HepG2 (cell line): ENCODE data around the gene CDCA4. TPM values are rescaled to one million over a fixed set of nuclear protein-coding genes. Genes with fewer than 3 reads are reported as not detected.

Source experiments
- DMAP1 ChIP-seq: IDR thresholded peaks from 2 replicates; pipeline ENCODE4 v1.6.1; 2016
- FOXC1 ChIP-seq: sonication (generic); formaldehyde crosslinking; IDR thresholded peaks from 2 replicates; pipeline ENCODE4 v1.8.0; 2022; ENCODE audit warnings: mild to moderate bottlenecking, missing genetic modification reagents, borderline replicate concordance
- HNF4A ChIP-seq: sonication (generic); formaldehyde crosslinking; IDR thresholded peaks from 2 replicates; pipeline ENCODE4 v1.4.0; 2020; ENCODE audit warnings: missing genetic modification reagents
- HOXA9 ChIP-seq: sonication (generic); formaldehyde crosslinking; IDR thresholded peaks from 2 replicates; pipeline ENCODE4 v1.8.1; 2022; ENCODE audit warnings: missing genetic modification reagents, mild to moderate bottlenecking, moderate library complexity, borderline replicate concordance
- ISX ChIP-seq: sonication (generic); formaldehyde crosslinking; conservative IDR thresholded peaks from 2 replicates; pipeline ENCODE4 v1.5.0; 2020; ENCODE audit warnings: missing genetic modification reagents
- MED1 ChIP-seq: sonication (generic); formaldehyde crosslinking; IDR thresholded peaks from 2 replicates; pipeline ENCODE4 v1.4.0; 2020; ENCODE audit warnings: missing genetic modification reagents
- NFYC ChIP-seq: IDR thresholded peaks from 2 replicates; pipeline ENCODE4 v1.6.1; 2016; ENCODE audit warnings: missing genetic modification reagents, missing compliant biosample characterization
- SIN3A ChIP-seq: IDR thresholded peaks from 2 replicates; pipeline ENCODE4 v1.6.1; 2011; ENCODE audit warnings: low read depth, mild to moderate bottlenecking, control low read depth, low read length, borderline replicate concordance
- SP140L ChIP-seq: sonication (generic); formaldehyde crosslinking; IDR thresholded peaks from 2 replicates; pipeline ENCODE4 v1.4.0; 2020; ENCODE audit warnings: missing genetic modification reagents, borderline replicate concordance
- TOE1 ChIP-seq: sonication (generic); formaldehyde crosslinking; IDR thresholded peaks from 2 replicates; pipeline ENCODE4 v1.4.0; 2020; ENCODE audit warnings: mild to moderate bottlenecking, missing genetic modification reagents
- YY1 ChIP-seq: IDR thresholded peaks from 2 replicates; pipeline ENCODE4 v1.6.1; 2011; ENCODE audit warnings: low read length, low read depth, moderate library complexity, mild to moderate bottlenecking; ENCODE audit not compliant: insufficient read depth, insufficient replicate concordance
- ZFX ChIP-seq: sonication (generic); formaldehyde crosslinking; IDR thresholded peaks from 2 replicates; pipeline ENCODE4 v1.4.0; 2020; ENCODE audit warnings: mild to moderate bottlenecking, low read depth, missing genetic modification reagents, moderate library complexity
- ZMYM2 ChIP-seq: sonication (generic); formaldehyde crosslinking; IDR thresholded peaks from 2 replicates; pipeline ENCODE4 v1.8.0; 2022; ENCODE audit warnings: mild to moderate bottlenecking, missing genetic modification reagents
- ZNF577 ChIP-seq: sonication (generic); formaldehyde crosslinking; IDR thresholded peaks from 2 replicates; pipeline ENCODE4 v1.4.0; 2020; ENCODE audit warnings: mild to moderate bottlenecking, low read depth, missing genetic modification reagents, borderline replicate concordance
- ZNF720 ChIP-seq: sonication (generic); formaldehyde crosslinking; IDR thresholded peaks from 2 replicates; pipeline ENCODE4 v1.4.0; 2020; ENCODE audit warnings: missing genetic modification reagents
- polyA plus RNA-seq, 8 experiments: library from polyadenylated mRNA; depleted of rRNA in 3 of 8; stranded (reverse) in 7 of 8; unstranded in 1 of 8; fragments of >200 nt; fragmentation: Illumina TruSeq in 4 of 8; extraction: Trizol in 4 of 8; gene quantifications; 2 replicates each; pipeline versions ENCODE4 v1.2.1 to v1.2.3, GENCODE V29; 2011 to 2016; ENCODE audit warnings: low read depth in 4 of 8, missing spikeins in 1 of 8, mixed read lengths in 1 of 8; ENCODE audit not compliant: insufficient read depth in 1 of 8
- total RNA-seq, 5 experiments: library from RNA; depleted of rRNA; stranded (reverse); fragments of >200 nt; fragmentation: Illumina TruSeq; extraction: Trizol; gene quantifications; 2 replicates each; pipeline ENCODE4 v1.2.3, GENCODE V29; 2016; ENCODE audit warnings: low read depth in 1 of 5
- TF ChIP-seq, protein P1 (sequence below): sonication (generic); formaldehyde crosslinking; IDR thresholded peaks from 2 replicates; pipeline ENCODE4 v1.5.0; 2020; ENCODE audit warnings: mild to moderate bottlenecking, missing genetic modification reagents, borderline replicate concordance
- TF ChIP-seq, protein P2 (sequence below): sonication (generic); formaldehyde crosslinking; IDR thresholded peaks from 2 replicates; pipeline ENCODE4 v1.4.0; 2020; ENCODE audit warnings: missing genetic modification reagents, borderline replicate concordance
- TF ChIP-seq, protein P3 (sequence below): sonication (generic); formaldehyde crosslinking; IDR thresholded peaks from 2 replicates; pipeline ENCODE4 v1.4.0; 2020; ENCODE audit warnings: mild to moderate bottlenecking, low read depth, missing genetic modification reagents

CDCA4 gene
- total and polyA plus RNA-seq, 2 of the 13 experiments (the other 11 are each of a cell fraction or from before 2014, with no cell fraction given) = 19.7 to 43.1 TPM

DNA sequence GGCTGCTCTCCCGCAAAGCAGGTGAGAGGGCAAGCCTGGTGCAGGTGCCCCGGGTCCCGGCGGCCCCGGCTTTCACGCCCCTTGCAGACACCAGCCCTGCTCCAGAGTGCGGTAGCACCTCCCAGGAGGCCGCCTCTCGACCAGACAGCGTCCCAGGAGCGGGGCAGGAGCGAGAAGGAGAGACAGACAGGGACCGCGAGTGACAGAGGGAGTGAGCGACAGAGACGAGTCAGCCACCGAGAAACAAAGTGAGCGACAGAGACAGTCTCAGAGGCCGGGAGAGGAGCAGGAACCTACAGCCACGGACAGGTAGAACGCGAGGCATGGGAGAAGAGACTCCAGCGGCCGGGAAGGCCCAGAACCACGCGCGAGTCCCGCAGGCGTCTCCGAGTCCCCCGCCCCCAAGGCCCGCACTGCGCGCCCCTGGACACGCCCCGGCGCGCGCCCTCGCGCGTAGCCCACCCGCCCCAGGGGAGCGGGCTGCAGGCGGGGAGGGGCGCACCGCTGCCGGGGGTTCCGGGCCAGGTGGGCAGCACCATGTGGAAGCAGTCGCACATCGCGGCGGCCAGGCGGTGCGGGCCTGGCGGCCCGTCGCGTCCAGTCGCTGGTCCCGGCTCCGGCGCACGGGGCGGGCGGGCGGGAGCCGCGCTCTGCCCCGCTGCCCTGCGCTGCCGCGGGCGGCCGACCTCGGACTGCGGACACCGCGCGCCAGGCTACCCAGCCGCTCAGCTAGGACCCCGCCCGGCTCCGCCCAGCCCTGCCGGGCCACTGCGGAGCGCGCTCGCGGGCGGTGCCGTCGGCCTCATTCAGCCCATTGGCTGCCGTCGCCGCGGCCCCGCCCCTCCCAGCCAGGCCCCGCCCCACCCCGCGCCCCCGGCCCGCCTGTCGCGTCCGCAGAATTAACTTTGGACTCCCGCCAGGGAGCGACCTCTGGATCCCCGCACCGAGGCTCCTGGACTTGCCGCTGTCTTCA lies 42.9 kb downstream of the CDCA4 start, which contains the start of gene AHNAK2 (continued):
- TF ChIP-seq, protein P1, sequence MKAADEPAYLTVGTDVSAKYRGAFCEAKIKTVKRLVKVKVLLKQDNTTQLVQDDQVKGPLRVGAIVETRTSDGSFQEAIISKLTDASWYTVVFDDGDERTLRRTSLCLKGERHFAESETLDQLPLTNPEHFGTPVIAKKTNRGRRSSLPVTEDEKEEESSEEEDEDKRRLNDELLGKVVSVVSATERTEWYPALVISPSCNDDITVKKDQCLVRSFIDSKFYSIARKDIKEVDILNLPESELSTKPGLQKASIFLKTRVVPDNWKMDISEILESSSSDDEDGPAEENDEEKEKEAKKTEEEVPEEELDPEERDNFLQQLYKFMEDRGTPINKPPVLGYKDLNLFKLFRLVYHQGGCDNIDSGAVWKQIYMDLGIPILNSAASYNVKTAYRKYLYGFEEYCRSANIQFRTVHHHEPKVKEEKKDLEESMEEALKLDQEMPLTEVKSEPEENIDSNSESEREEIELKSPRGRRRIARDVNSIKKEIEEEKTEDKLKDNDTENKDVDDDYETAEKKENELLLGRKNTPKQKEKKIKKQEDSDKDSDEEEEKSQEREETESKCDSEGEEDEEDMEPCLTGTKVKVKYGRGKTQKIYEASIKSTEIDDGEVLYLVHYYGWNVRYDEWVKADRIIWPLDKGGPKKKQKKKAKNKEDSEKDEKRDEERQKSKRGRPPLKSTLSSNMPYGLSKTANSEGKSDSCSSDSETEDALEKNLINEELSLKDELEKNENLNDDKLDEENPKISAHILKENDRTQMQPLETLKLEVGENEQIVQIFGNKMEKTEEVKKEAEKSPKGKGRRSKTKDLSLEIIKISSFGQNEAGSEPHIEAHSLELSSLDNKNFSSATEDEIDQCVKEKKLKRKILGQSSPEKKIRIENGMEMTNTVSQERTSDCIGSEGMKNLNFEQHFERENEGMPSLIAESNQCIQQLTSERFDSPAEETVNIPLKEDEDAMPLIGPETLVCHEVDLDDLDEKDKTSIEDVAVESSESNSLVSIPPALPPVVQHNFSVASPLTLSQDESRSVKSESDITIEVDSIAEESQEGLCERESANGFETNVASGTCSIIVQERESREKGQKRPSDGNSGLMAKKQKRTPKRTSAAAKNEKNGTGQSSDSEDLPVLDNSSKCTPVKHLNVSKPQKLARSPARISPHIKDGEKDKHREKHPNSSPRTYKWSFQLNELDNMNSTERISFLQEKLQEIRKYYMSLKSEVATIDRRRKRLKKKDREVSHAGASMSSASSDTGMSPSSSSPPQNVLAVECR (CRISPR knock-in tag) = 0 out of 2 replicates have a peak, but pooled peaks have one; percentile 20
- peak; percentile 13; the same call in 1 of the 2 replicates for TF ChIP-seq HNF4A (CRISPR knock-in tag)
- TF ChIP-seq TOE1 (CRISPR knock-in tag) = no peak
- TF ChIP-seq ISX (CRISPR knock-in tag) = no peak
- 0 out of 2 replicates have a peak, but pooled peaks have one; percentile 44 for TF ChIP-seq FOXC1
- TF ChIP-seq NFYC (CRISPR knock-in tag) = peak; percentile 43; the same call in 1 of the 2 replicates
- TF ChIP-seq ZMYM2 (CRISPR knock-in tag) = no peak
- TF ChIP-seq, protein P2, sequence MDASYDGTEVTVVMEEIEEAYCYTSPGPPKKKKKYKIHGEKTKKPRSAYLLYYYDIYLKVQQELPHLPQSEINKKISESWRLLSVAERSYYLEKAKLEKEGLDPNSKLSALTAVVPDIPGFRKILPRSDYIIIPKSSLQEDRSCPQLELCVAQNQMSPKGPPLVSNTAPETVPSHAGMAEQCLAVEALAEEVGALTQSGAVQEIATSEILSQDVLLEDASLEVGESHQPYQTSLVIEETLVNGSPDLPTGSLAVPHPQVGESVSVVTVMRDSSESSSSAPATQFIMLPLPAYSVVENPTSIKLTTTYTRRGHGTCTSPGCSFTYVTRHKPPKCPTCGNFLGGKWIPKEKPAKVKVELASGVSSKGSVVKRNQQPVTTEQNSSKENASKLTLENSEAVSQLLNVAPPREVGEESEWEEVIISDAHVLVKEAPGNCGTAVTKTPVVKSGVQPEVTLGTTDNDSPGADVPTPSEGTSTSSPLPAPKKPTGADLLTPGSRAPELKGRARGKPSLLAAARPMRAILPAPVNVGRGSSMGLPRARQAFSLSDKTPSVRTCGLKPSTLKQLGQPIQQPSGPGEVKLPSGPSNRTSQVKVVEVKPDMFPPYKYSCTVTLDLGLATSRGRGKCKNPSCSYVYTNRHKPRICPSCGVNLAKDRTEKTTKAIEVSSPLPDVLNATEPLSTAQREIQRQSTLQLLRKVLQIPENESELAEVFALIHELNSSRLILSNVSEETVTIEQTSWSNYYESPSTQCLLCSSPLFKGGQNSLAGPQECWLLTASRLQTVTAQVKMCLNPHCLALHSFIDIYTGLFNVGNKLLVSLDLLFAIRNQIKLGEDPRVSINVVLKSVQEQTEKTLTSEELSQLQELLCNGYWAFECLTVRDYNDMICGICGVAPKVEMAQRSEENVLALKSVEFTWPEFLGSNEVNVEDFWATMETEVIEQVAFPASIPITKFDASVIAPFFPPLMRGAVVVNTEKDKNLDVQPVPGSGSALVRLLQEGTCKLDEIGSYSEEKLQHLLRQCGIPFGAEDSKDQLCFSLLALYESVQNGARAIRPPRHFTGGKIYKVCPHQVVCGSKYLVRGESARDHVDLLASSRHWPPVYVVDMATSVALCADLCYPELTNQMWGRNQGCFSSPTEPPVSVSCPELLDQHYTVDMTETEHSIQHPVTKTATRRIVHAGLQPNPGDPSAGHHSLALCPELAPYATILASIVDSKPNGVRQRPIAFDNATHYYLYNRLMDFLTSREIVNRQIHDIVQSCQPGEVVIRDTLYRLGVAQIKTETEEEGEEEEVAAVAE (CRISPR knock-in tag) = no peak
- no peak for TF ChIP-seq DMAP1 (CRISPR knock-in tag)
- no peak for TF ChIP-seq ZNF577 (CRISPR knock-in tag)
- TF ChIP-seq YY1 = peak; percentile 32
- TF ChIP-seq SP140L = no peak
- TF ChIP-seq ZFX (CRISPR knock-in tag) = peak; percentile 28; the same call in 1 of the 2 replicates
- TF ChIP-seq HOXA9 (CRISPR knock-in tag) = no peak
- TF ChIP-seq, protein P3, sequence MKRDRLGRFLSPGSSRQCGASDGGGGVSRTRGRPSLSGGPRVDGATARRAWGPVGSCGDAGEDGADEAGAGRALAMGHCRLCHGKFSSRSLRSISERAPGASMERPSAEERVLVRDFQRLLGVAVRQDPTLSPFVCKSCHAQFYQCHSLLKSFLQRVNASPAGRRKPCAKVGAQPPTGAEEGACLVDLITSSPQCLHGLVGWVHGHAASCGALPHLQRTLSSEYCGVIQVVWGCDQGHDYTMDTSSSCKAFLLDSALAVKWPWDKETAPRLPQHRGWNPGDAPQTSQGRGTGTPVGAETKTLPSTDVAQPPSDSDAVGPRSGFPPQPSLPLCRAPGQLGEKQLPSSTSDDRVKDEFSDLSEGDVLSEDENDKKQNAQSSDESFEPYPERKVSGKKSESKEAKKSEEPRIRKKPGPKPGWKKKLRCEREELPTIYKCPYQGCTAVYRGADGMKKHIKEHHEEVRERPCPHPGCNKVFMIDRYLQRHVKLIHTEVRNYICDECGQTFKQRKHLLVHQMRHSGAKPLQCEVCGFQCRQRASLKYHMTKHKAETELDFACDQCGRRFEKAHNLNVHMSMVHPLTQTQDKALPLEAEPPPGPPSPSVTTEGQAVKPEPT = no peak
- TF ChIP-seq SIN3A = peak; percentile 64; the same call in 1 of the 2 replicates
- no peak for TF ChIP-seq ZNF720
- 0 out of 2 replicates have a peak, but pooled peaks have one; percentile 10 for TF ChIP-seq MED1 (CRISPR knock-in tag)
